ENCODE results near the gene NPM1. TPM values are rescaled to one million over a fixed set of nuclear protein-coding genes. Genes with fewer than 3 reads are reported as not detected.
A peak's percentile ranks its signal among the peaks of the same experiment; 100 is the strongest.

NPM1 gene
- total RNA-seq, 2 donors from 2014 or later = 310 to 501 TPM

GRCh38 chr5:171386006-171386671 lies 1.5 kb upstream of the NPM1 start:
- H3K36me3 ChIP-seq (replicated peaks in 1 of 2; ENCODE audit: insufficient read depth in 1 of 2, low read depth in 2 of 2) = no peaks in the 10 kb centered on the region
- H3K9me3 ChIP-seq = no peaks in the 10 kb centered on the region
- TF ChIP-seq POLR2A (IDR thresholded peaks at IDR 0.05) = no peak
- no peak for TF ChIP-seq CTCF (IDR thresholded peaks at IDR 0.05)
- H3K27ac ChIP-seq = no peak overlapping the region
- DNase-seq (no peak), ATAC-seq (no peak)
- no peak overlapping the region for H3K4me3 ChIP-seq
- peaks cover 24% of the 10 kb centered on the region for H3K4me1 ChIP-seq
- intact Hi-C loops (cut with DNase I) = no loop called here
- no peaks in the 10 kb centered on the region for H3K27me3 ChIP-seq
- 95% methylated on average over 25 of the region's 25 CpGs for WGBS, 2 donors

GRCh38 chr5:171386861-171387344 lies 746 bp upstream of the NPM1 start:
- WGBS, 2 donors = 6 to 13% methylated on average over 19 to 20 of the region's 20 CpGs
- intact Hi-C loops (cut with DNase I) = no loop called here
- Histone ChIP-seq H3K4me1 (peaks cover 29% of the 10 kb centered on the region), H3K27ac (peak overlapping the region; percentile 55 to 91 (median 86)), H3K36me3 (replicated peaks in 1 of 2; ENCODE audit: insufficient read depth in 1 of 2, low read depth in 2 of 2) (no peaks in the 10 kb centered on the region), H3K27me3 (no peaks in the 10 kb centered on the region), H3K9me3 (no peaks in the 10 kb centered on the region), H3K4me3 (peak overlapping the region; percentile 28 to 43)
- ATAC-seq (no peak), DNase-seq (peak in 2 of 4 donors; percentile 14 to 16)
- TF ChIP-seq CTCF (IDR thresholded peaks at IDR 0.05) (no peak), POLR2A (IDR thresholded peaks at IDR 0.05) (no peak)

- DNase-seq (peak; percentile 71 to 77 (median 74)), ATAC-seq (peak; percentile 32)
- intact Hi-C loops (cut with DNase I) = no loop called here
- Histone ChIP-seq H3K36me3 (replicated peaks in 1 of 2; ENCODE audit: insufficient read depth in 1 of 2, low read depth in 2 of 2) (peaks cover 0 to 5% of the 10 kb centered on the region in 2 donors), H3K4me3 (peak overlapping the region; percentile 80 to 88), H3K27ac (peak overlapping the region; percentile 55 to 91 (median 86)), H3K27me3 (no peaks in the 10 kb centered on the region), H3K9me3 (no peaks in the 10 kb centered on the region), H3K4me1 (peaks cover 29% of the 10 kb centered on the region)
- TF ChIP-seq CTCF (IDR thresholded peaks at IDR 0.05) (no peak), POLR2A (IDR thresholded peaks at IDR 0.05) (no peak)
- WGBS, 2 donors = 0 to 1% methylated on average over 10 to 56 of the region's 56 CpGs
Observed at GRCh38 chr5:171387970-171388815, 544 bp downstream of the NPM1 start.

- TF ChIP-seq CTCF (IDR thresholded peaks at IDR 0.05) (no peak), POLR2A (IDR thresholded peaks at IDR 0.05) (no peak)
- DNase-seq = no peak
- Histone ChIP-seq H3K4me1 (peaks cover 29% of the 10 kb centered on the region), H3K4me3 (peak overlapping the region in 1 of 2 donors; percentile 88), H3K27me3 (no peaks in the 10 kb centered on the region), H3K9me3 (no peaks in the 10 kb centered on the region), H3K27ac (peak overlapping the region in 2 of 4 donors; percentile 86 to 91), H3K36me3 (replicated peaks in 1 of 2; ENCODE audit: insufficient read depth in 1 of 2, low read depth in 2 of 2) (peaks cover 4 to 11% of the 10 kb centered on the region in 2 donors)
- no peak for ATAC-seq
- intact Hi-C loops (cut with DNase I) = no loop called here
- 3 to 7% methylated on average over 14 of the region's 14 CpGs for WGBS, 2 donors
Observed at GRCh38 chr5:171388816-171389168, 1.1 kb downstream of the NPM1 start.
